GM13977 (cell line): ENCODE data around the gene OSBPL2.

ENCODE experiments used
- DNase-seq: peaks from one replicate; pipeline ENCODE4 v3.0.0; 2012; ENCODE audit warnings: low spot score
- CTCF ChIP-seq: IDR thresholded peaks from 2 replicates; pipeline ENCODE4 v1.5.1; 2012; ENCODE audit warnings: mild to moderate bottlenecking, control low read depth; ENCODE audit not compliant: insufficient read depth; ENCODE audit errors: extremely low read depth, missing control alignments
- in situ Hi-C: fragments of 300-500 bp; cut with MboI; formaldehyde crosslinking; loops from one replicate; pipeline ENCODE4 v1.12.0; 2022; ENCODE audit warnings: low sequenced_read_pairs, low pct_unique_long_range_greater_than_20kb, mixed read lengths, inconsistent platforms; ENCODE audit not compliant: unreplicated experiment

OSBPL2 gene

GRCh38 chr20:62333820-62334595 lies 95.7 kb downstream of the OSBPL2 start:
- no peak for DNase-seq
- no peak for TF ChIP-seq CTCF
- in situ Hi-C loops, result no loop called here

- in situ Hi-C loops, result no loop called here
- no peak for TF ChIP-seq CTCF
- DNase-seq, result no peak
Measured at GRCh38 chr20:62334881-62335280, 96.6 kb downstream of the OSBPL2 start.

GRCh38 chr20:62335532-62335931 lies 97.2 kb downstream of the OSBPL2 start:
- DNase-seq, result no peak
- TF ChIP-seq CTCF, result no peak
- in situ Hi-C loops, result no loop called here

- in situ Hi-C loops, result no loop called here
- TF ChIP-seq CTCF, result no peak
- DNase-seq, result no peak
Measured at GRCh38 chr20:62336329-62336728, 98.0 kb downstream of the OSBPL2 start.

GRCh38 chr20:62336775-62337557 lies 98.6 kb downstream of the OSBPL2 start:
- no peak for DNase-seq
- in situ Hi-C loops, result no loop called here
- no peak for TF ChIP-seq CTCF

- no peak for TF ChIP-seq CTCF
- in situ Hi-C loops, result no loop called here
- no peak for DNase-seq
Measured at GRCh38 chr20:62337558-62338293, 99.4 kb downstream of the OSBPL2 start.
